Large intestine (tissue), 3 donors: ENCODE data around the gene PRRX2. TPM values are rescaled to one million over a fixed set of nuclear protein-coding genes. Genes with fewer than 3 reads are reported as not detected.
"Not testable (repeated sequence)": the region's sequence is repeated elsewhere in the genome, so short reads cannot be mapped to it uniquely, and the experiment has no call there.

Experiments
- DNase-seq, 2 donors: peaks; one replicate each; pipeline versions ENCODE4 v3.0.0 to v3.0.0-alpha.2; 2013
- H3K27ac ChIP-seq: one replicate; pipeline ENCODE4 v1.5.1; 2013; ENCODE audit warnings: low read length
- H3K27me3 ChIP-seq: 2 replicates; pipeline ENCODE4 v1.6.1; 2013; ENCODE audit warnings: low read length; ENCODE audit not compliant: control insufficient read depth, insufficient read depth
- H3K36me3 ChIP-seq: 2 replicates; pipeline ENCODE4 v1.6.1; 2013; ENCODE audit warnings: low read length; ENCODE audit not compliant: control insufficient read depth, insufficient read depth
- H3K4me1 ChIP-seq: one replicate; pipeline ENCODE4 v1.6.1; 2013; ENCODE audit warnings: low read length; ENCODE audit not compliant: control insufficient read depth, insufficient read depth
- H3K4me3 ChIP-seq: one replicate; pipeline ENCODE4 v1.5.1; 2013; ENCODE audit warnings: low read length
- H3K9me3 ChIP-seq: one replicate; pipeline ENCODE4 v1.6.1; 2013; ENCODE audit warnings: mild to moderate bottlenecking, low read depth, low read length, moderate library complexity; ENCODE audit not compliant: control insufficient read depth
- WGBS: methylation state at CpG from one replicate; pipeline ENCODE4 v1.1.5; 2013; ENCODE audit warnings: low lambda C conversion rate; ENCODE audit not compliant: insufficient coverage; 5-methylcytosine and 5-hydroxymethylcytosine counted together
- polyA plus RNA-seq: library from polyadenylated mRNA; unstranded; fragments of 120-200 nt; gene quantifications from one replicate; pipeline ENCODE4 v1.2.1, GENCODE V29; 2013

PRRX2 gene
- polyA plus RNA-seq, 1 donor, result 1.6 TPM

DNA sequence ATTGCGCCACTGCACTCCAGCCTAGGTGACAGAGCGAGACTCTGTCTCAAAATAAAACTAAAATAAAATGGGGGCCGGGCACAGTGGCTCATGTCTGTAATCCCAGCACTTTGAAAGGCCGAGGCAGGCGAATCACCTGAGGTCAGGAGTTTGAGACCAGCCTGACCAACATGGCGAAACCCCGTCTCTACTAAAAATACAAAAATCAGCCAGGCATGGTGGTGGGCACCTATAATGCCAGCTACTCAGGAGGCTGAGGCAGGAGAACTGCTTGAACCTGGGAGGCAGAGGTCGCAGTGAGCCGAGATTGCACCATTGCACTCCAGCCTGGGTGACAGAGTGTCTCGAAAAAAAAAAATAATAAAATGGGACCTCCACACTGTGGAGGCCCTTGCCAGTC, 29.1 kb upstream of the PRRX2 start:
- not testable (repeated sequence) for DNase-seq, H3K9me3 ChIP-seq, H3K27ac ChIP-seq, H3K27me3 ChIP-seq, H3K4me3 ChIP-seq
- WGBS, result no CpG with 5 or more reads among the region's 10 CpGs
- peaks cover 76% of the 10 kb centered on the region for H3K36me3 ChIP-seq
- peaks cover 11% of the 10 kb centered on the region for H3K4me1 ChIP-seq

DNA sequence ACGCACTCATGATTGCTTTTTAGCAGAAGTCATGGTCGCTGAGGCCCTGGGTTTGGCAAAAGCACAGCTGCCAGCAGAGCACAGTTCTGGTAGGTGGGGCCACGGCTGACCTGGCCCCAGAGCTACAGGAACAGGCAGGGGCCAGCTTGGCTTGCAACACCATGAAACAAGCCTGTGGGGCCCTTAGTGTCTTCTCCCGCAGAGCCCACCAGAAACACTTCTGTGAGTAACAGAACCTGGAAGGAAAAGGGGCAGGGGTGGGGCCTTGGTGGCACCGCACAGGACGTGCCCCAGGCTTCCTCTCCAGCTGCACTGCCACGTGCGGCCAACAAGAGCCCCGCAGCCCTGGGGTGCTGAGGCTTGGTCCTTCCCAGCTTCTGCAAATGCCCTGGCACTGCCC, 28.3 kb upstream of the PRRX2 start:
- no peak for DNase-seq
- Histone ChIP-seq H3K36me3 (peaks cover 68% of the 10 kb centered on the region), H3K9me3 (no peaks in the 10 kb centered on the region), H3K27me3 (no peaks in the 10 kb centered on the region), H3K4me3 (no peak overlapping the region), H3K4me1 (peaks cover 11% of the 10 kb centered on the region), H3K27ac (no peak overlapping the region)
- no CpG with 5 or more reads among the region's 9 CpGs for WGBS

- H3K9me3 ChIP-seq, result no peaks in the 10 kb centered on the region
- H3K27ac ChIP-seq, result no peak overlapping the region
- no peak for DNase-seq
- H3K27me3 ChIP-seq, result no peaks in the 10 kb centered on the region
- peaks cover 63% of the 10 kb centered on the region for H3K36me3 ChIP-seq
- H3K4me1 ChIP-seq, result peaks cover 11% of the 10 kb centered on the region
- no peak overlapping the region for H3K4me3 ChIP-seq
- 60% methylated on average over 1 of the region's 29 CpGs for WGBS
These were observed 27.6 kb upstream of the PRRX2 start for GRCh38 chr9:129637673-129638439.

DNA sequence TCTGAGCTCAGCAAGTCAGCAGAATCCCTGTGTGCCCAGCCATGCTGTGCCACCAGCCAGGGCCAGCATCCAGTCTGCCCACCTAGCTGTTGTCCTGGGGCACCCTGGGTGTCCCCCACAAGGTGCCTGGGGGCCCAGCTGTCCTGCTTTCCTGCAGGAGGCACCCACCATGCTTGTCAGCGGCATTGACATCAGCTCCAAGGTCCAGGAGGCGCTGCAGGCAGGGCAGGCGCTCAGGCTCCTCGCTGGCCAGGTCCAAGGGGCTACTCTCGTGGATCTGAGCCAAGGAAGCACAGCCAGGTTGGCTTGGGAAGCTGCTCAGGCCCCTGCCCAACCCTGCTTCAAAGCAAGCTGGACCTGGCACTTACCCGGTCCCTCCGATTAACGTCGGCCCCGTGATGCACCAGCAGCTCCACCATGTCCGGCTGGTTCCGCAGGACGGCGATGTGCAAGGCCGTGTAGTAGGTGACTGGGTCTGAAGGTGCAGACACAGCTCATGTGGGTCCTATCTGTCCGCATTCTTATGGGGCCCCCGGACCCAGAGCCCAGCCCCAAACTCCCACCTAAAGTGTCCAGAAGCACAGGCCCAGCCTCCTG, 26.3 kb upstream of the PRRX2 start:
- Histone ChIP-seq H3K4me3 (no peak overlapping the region), H3K27ac (no peak overlapping the region), H3K27me3 (no peaks in the 10 kb centered on the region), H3K9me3 (no peaks in the 10 kb centered on the region), H3K36me3 (peaks cover 50% of the 10 kb centered on the region), H3K4me1 (peaks cover 11% of the 10 kb centered on the region)
- DNase-seq, result no peak
- WGBS, result no CpG with 5 or more reads among the region's 17 CpGs

GRCh38 chr9:129639756-129640085, 25.7 kb upstream of the PRRX2 start:
- no peak overlapping the region for H3K27ac ChIP-seq
- peaks cover 44% of the 10 kb centered on the region for H3K36me3 ChIP-seq
- no CpG with 5 or more reads among the region's 12 CpGs for WGBS
- peaks cover 11% of the 10 kb centered on the region for H3K4me1 ChIP-seq
- no peak overlapping the region for H3K4me3 ChIP-seq
- H3K9me3 ChIP-seq, result no peaks in the 10 kb centered on the region
- DNase-seq, result no peak
- no peaks in the 10 kb centered on the region for H3K27me3 ChIP-seq

DNA sequence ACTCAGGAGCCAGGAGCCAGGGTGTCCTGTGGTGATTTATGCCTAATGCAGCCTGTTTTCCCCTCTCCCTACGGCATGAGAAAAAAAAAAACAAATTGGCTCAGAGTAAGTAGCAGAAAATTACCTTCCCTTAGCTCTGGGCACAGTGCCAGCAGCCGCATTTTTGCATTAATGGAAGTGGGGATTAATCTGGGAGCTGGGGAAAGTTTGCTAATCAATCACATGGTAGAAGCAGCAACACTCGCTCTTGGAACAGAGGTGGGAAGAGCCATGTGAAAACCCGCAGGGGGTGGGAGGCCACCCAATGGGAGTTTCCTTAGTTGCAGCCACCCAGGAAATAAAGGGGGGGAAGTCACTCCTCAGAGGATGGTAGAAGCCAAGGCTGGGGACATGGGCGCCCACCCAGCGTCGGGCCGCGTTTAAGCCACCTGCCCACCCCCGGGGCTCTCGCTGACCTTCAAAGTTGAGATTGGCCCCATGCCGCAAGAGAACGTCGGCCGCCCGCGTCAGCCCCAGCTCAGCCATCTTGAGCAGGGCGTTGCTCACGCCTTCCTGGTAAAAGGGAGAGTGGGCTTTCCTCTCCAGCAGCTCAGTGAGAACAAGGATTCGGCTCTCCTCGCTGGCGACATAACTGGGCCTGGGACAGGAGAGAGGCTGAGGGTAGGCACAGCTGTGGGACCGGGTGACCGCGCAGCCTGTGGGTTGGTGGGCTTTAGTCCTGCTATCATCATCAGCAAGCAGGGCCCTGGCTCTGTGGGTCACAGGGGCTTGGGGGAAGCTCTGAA, 25.2 kb upstream of the PRRX2 start:
- peaks cover 11% of the 10 kb centered on the region for H3K4me1 ChIP-seq
- H3K36me3 ChIP-seq, result peaks cover 38% of the 10 kb centered on the region
- no CpG with 5 or more reads among the region's 25 CpGs for WGBS
- peak overlapping the region; percentile 99 for H3K4me3 ChIP-seq
- H3K27me3 ChIP-seq, result no peaks in the 10 kb centered on the region
- no peaks in the 10 kb centered on the region for H3K9me3 ChIP-seq
- no peak overlapping the region for H3K27ac ChIP-seq
- no peak for DNase-seq

DNA sequence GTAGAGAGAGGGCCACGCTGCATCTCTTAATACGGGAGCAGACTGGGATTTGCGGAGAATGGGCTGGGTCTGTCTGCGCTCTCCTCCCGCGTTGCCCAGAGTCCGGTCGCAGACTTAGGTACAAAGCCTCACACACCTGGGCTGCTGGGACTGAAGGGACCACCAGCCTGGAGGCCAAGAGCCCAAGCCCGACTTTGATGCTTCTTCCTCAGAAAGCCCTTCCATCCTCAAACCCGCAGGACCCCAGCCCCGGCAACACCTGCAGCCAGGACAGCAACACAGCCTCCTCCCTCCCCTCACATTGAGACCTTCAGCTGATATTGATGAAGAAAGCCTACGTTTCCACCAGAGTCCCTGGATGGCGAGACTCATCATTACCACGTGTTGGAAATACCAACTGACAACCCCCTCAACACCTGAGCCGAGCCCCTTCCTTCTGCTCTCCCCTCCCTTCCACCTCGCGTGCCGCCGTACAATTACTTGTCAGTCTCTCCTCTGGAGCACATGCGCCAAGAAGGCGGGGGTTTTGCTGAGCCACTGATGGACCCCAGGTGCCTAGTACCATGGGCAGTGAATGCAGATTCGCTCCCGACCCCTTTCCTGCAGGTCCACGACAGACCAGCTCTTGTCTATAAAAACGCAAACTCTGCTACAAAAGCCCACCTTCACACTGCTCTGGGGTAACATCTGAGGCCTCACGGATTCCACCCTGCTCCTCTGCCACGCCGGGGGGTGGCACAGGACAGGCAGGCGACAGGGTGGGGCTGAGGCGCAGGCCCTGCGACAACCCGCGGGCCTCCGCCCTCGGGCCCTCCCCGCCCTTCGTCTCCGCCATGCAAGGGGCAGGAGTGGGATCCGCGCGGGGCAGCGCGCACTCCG, 24.3 kb upstream of the PRRX2 start:
- 0% methylated on average over 1 of the region's 44 CpGs for WGBS
- Histone ChIP-seq H3K9me3 (no peaks in the 10 kb centered on the region), H3K4me3 (peak overlapping the region; percentile 99), H3K4me1 (peaks cover 11% of the 10 kb centered on the region), H3K36me3 (peaks cover 32% of the 10 kb centered on the region), H3K27ac (no peak overlapping the region), H3K27me3 (no peaks in the 10 kb centered on the region)
- no peak for DNase-seq

GRCh38 chr9:129641750-129642585, 23.5 kb upstream of the PRRX2 start, which contains the start of gene ASB6:
Gene ASB6, minus strand, starts transcription at chr9:129642151. Its CDS starts 152 bp downstream, at chr9:129641999.
- H3K4me3 ChIP-seq, result peak within 1 kb of the TSS; percentile 99
- WGBS, result no CpG with 5 or more reads among the region's 93 CpGs

DNA sequence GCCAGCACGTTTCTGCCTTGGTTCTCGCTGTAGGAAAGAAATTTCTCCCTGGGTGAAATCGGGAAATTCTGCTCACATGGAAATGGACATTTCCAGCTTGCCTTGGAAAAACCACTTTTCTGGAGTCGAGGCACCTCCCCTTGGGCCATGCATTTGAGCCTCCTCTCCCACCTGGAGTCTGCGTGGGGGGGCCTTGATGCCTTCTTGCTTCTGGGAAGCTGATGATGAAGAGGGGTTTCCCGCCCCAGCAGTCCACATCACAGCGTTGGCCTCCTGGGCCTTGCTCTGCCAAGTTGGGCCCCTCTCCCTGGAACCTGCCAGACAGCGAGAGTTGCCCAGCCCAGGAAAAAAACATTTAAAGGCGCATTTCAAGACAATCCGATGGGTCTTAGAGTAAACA, 21.7 kb upstream of the PRRX2 start:
- no peak overlapping the region for H3K27ac ChIP-seq
- no peaks in the 10 kb centered on the region for H3K9me3 ChIP-seq
- DNase-seq, result no peak
- H3K36me3 ChIP-seq, result peaks cover 9% of the 10 kb centered on the region
- H3K4me3 ChIP-seq, result no peak overlapping the region
- WGBS, result 86% methylated on average over 1 of the region's 10 CpGs
- peaks cover 11% of the 10 kb centered on the region for H3K4me1 ChIP-seq
- no peaks in the 10 kb centered on the region for H3K27me3 ChIP-seq

More at GRCh38 chr9:129641750-129642585, 23.5 kb upstream of the PRRX2 start, which contains the start of gene ASB6:
- peak; percentile 97 to 99 for DNase-seq
- Histone ChIP-seq H3K9me3 (no peaks in the 10 kb centered on the region), H3K36me3 (peaks cover 27% of the 10 kb centered on the region), H3K27me3 (no peaks in the 10 kb centered on the region), H3K4me1 (peaks cover 11% of the 10 kb centered on the region), H3K27ac (peak within 1 kb of the TSS; percentile 91)
